ENCODE data around the gene FBXO28. TPM values are rescaled to one million over a fixed set of nuclear protein-coding genes. Genes with fewer than 3 reads are reported as not detected.
A peak's percentile ranks its signal among the peaks of the same experiment; 100 is the strongest.

The FBXO28 gene
- total and polyA plus RNA-seq, 10 of the 15 experiments (the other 5 are each of a cell fraction or from before 2014, with no cell fraction given): 4.3 to 23.2 (median 18.4) TPM

DNA sequence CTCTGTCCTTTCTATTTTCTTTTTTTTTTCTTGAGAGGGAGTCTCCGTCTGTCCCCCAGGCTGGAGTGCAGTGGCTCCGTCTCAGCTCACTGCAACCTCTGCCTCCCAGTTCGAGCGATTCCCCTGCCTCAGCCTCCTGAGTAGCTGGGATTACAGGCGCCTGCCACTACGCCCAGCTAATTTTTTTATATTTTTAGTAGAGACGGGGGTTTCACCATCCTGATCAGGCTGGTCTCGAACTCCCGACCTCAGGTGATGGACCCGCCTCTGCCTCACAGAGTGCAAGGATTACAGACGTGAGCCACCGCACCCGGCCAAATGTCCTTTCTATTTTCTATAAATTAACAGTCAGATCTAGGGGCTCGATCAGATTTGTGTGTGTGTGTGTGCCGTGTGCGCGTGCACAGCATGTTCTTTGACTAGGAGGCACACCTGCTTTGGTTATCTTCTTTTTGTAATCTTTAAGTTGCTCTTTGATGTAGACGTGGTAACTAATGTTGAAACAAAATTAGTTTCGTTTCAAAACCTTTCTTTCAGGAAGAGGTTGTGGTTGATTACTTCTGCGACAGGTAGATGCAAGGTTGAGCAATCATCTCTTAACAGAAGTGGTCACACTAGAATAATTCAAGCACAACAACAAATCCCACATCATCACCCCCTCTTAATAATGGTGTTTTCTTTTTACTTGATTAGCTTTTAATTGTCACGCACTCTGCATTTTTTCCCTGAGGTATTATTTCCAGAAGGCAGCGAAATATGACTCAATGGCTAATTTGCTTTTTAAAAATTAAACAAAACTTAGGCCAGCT, 68.3 kb downstream of the FBXO28 start (continued):
- TF ChIP-seq, protein P1, sequence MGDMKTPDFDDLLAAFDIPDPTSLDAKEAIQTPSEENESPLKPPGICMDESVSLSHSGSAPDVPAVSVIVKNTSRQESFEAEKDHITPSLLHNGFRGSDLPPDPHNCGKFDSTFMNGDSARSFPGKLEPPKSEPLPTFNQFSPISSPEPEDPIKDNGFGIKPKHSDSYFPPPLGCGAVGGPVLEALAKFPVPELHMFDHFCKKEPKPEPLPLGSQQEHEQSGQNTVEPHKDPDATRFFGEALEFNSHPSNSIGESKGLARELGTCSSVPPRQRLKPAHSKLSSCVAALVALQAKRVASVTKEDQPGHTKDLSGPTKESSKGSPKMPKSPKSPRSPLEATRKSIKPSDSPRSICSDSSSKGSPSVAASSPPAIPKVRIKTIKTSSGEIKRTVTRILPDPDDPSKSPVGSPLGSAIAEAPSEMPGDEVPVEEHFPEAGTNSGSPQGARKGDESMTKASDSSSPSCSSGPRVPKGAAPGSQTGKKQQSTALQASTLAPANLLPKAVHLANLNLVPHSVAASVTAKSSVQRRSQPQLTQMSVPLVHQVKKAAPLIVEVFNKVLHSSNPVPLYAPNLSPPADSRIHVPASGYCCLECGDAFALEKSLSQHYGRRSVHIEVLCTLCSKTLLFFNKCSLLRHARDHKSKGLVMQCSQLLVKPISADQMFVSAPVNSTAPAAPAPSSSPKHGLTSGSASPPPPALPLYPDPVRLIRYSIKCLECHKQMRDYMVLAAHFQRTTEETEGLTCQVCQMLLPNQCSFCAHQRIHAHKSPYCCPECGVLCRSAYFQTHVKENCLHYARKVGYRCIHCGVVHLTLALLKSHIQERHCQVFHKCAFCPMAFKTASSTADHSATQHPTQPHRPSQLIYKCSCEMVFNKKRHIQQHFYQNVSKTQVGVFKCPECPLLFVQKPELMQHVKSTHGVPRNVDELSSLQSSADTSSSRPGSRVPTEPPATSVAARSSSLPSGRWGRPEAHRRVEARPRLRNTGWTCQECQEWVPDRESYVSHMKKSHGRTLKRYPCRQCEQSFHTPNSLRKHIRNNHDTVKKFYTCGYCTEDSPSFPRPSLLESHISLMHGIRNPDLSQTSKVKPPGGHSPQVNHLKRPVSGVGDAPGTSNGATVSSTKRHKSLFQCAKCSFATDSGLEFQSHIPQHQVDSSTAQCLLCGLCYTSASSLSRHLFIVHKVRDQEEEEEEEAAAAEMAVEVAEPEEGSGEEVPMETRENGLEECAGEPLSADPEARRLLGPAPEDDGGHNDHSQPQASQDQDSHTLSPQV (IDR thresholded peaks at IDR 0.05): no peak
- TF ChIP-seq ZNF24 (IDR thresholded peaks at IDR 0.05) (peak; percentile 27; the same call in 1 of the 2 replicates), STAT3 (IDR thresholded peaks at IDR 0.05; ENCODE audit: low read depth, low read length) (0 out of 2 replicates have a peak, but pooled peaks have one; percentile 30), BHLHE40 (IDR thresholded peaks at IDR 0.05; ENCODE audit: borderline replicate concordance in 1 of 2, low read depth in 2 of 2, low read length in 1 of 2) (peak; percentile 90 to 93), RUNX3 (IDR thresholded peaks at IDR 0.05; ENCODE audit: low read length) (peak; percentile 98), MTA2 (IDR thresholded peaks at IDR 0.05; ENCODE audit: low read depth) (peak; percentile 98), MXI1 (IDR thresholded peaks at IDR 0.05; ENCODE audit: low read depth, low read length) (no peak; the same call in 1 of the 2 replicates)
